COLO829 (cell line): ENCODE results near the gene RASGEF1C.

Experiments used
- DNase-seq: peaks from one replicate; pipeline ENCODE4 v3.0.0; 2012; ENCODE audit warnings: low spot score

RASGEF1C gene

GRCh38 chr5:180159756-180160155 is 49.3 kb downstream of the RASGEF1C start:
- no peak for DNase-seq

- DNase-seq, result no peak
Measured at GRCh38 chr5:180157866-180158265, 51.1 kb downstream of the RASGEF1C start.

GRCh38 chr5:180156141-180156540 is 52.9 kb downstream of the RASGEF1C start:
- DNase-seq, result no peak

GRCh38 chr5:180155365-180155926 is 53.6 kb downstream of the RASGEF1C start:
- DNase-seq, result no peak

GRCh38 chr5:180154821-180155364 is 54.1 kb downstream of the RASGEF1C start:
- no peak for DNase-seq

- DNase-seq, result no peak
Measured at GRCh38 chr5:180153991-180154390, 55.0 kb downstream of the RASGEF1C start.

- DNase-seq, result no peak
Measured at GRCh38 chr5:180153099-180153498, 55.9 kb downstream of the RASGEF1C start.

- no peak for DNase-seq
Measured at GRCh38 chr5:180143656-180144364, 65.2 kb downstream of the RASGEF1C start.

GRCh38 chr5:180142824-180143610 is 66.0 kb downstream of the RASGEF1C start:
- no peak for DNase-seq

GRCh38 chr5:180142021-180142765 is 66.8 kb downstream of the RASGEF1C start:
- no peak for DNase-seq

GRCh38 chr5:180141068-180141660 is 67.8 kb downstream of the RASGEF1C start:
- DNase-seq, result no peak

- no peak for DNase-seq
Measured at GRCh38 chr5:180140571-180140970, 68.4 kb downstream of the RASGEF1C start.

GRCh38 chr5:180140079-180140554 is 68.9 kb downstream of the RASGEF1C start:
- DNase-seq, result no peak

- no peak for DNase-seq
Measured at GRCh38 chr5:180139731-180140055, 69.3 kb downstream of the RASGEF1C start.

- DNase-seq, result no peak
Measured at GRCh38 chr5:180138976-180139730, 69.9 kb downstream of the RASGEF1C start.

GRCh38 chr5:180138214-180138975 is 70.6 kb downstream of the RASGEF1C start:
- DNase-seq, result no peak

GRCh38 chr5:180137401-180138213 is 71.4 kb downstream of the RASGEF1C start:
- no peak for DNase-seq

GRCh38 chr5:180136630-180137381 is 72.2 kb downstream of the RASGEF1C start:
- no peak for DNase-seq
